Fibroblast of lung (primary cell): ENCODE data around the gene PLA2G4F.

Source experiments
- CTCF ChIP-seq, 2 donors: IDR thresholded peaks in 1 of 2; conservative IDR thresholded peaks in 1 of 2; 1 replicate in 1 of 2; 2 replicates in 1 of 2; pipeline ENCODE4 v1.5.1; 2011 to 2012; ENCODE audit warnings: low read length in 2 of 2, control low read depth in 1 of 2, inconsistent platforms in 1 of 2, low read depth in 1 of 2, mild to moderate bottlenecking in 1 of 2
- EZH2 ChIP-seq: IDR thresholded peaks from 2 replicates; pipeline ENCODE4 v1.5.1; 2012; ENCODE audit warnings: low read length, control low read depth, mild to moderate bottlenecking; ENCODE audit errors: missing control alignments

DNA sequence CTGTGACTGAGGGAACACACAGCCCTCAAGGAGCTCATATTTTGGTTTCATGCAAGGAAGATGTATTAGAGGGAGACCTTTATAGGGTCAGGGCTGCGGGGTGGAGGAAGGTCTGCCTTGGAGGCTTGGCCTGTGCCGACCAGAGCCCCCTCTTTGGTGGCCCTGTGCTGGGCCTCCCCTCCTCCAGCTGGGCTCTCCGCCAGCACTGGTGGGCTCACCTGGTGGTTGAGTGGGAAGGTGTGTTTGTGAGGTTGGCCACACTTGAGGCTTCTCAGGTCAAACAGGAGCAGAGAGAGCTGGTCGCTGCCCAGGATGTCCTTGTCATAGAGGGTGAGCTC, 2.6 kb downstream of the PLA2G4F start:
- TF ChIP-seq CTCF (conservative IDR thresholded peaks at IDR 0.05 in 1 of 2, IDR thresholded peaks at IDR 0.05 in 1 of 2; ENCODE audit: low read depth in 1 of 2, low read length in 2 of 2) (no peak), EZH2 (no peak)
